H1 (cell line): Measurements from ENCODE around the gene CEBPG. TPM values are rescaled to one million over a fixed set of nuclear protein-coding genes. Genes with fewer than 3 reads are reported as not detected.

Source experiments
- CTCF ChIA-PET: fragments of 300-600 bp; sonication (Branson Sonifier 250); formaldehyde crosslinking; loops from one replicate; lab custom pipeline; 2021; ENCODE audit not compliant: partially characterized antibody; lab: Charles Lee
- POLR2A ChIA-PET: fragments of 300-600 bp; sonication (Branson Sonifier 250); formaldehyde crosslinking; loops from one replicate; lab custom pipeline; 2021; ENCODE audit warnings: inconsistent platforms; ENCODE audit not compliant: partially characterized antibody; lab: Charles Lee
- DNase-seq, 2 experiments: peaks; one replicate each; pipeline versions ENCODE4 v3.0.0 to v3.0.0-alpha.2; 2010 to 2022; ENCODE audit warnings: low spot score in 2 of 2, low read depth in 1 of 2, mixed read lengths in 1 of 2
- FAIRE-seq: peaks from 2 replicates; lab custom pipeline; 2011; peaks lifted over from hg19 to GRCh38; lab: Jason Lieb, UNC
- H2AFZ ChIP-seq: 2 replicates; pipeline ENCODE4 v1.8.1; 2012; ENCODE audit warnings: low read length, inconsistent platforms
- H2AK5ac ChIP-seq: 2 replicates; pipeline ENCODE4 v1.6.1; 2013; ENCODE audit warnings: low read depth, low read length
- H2BK120ac ChIP-seq: replicated peaks from 2 replicates; pipeline ENCODE3; 2013; ENCODE audit warnings: low read depth, low read length, inconsistent platforms
- H2BK12ac ChIP-seq: 2 replicates; pipeline ENCODE4 v1.6.1; 2013; ENCODE audit warnings: low read depth, low read length
- H2BK15ac ChIP-seq: 2 replicates; pipeline ENCODE4 v1.6.1; 2013; ENCODE audit warnings: low read length
- H2BK20ac ChIP-seq: 2 replicates; pipeline ENCODE4 v1.6.1; 2013; ENCODE audit warnings: low read length
- H2BK5ac ChIP-seq: 2 replicates; pipeline ENCODE4 v1.6.1; 2013; ENCODE audit warnings: low read depth, low read length
- H3K14ac ChIP-seq: 2 replicates; pipeline ENCODE4 v1.6.1; 2013; ENCODE audit warnings: inconsistent platforms; ENCODE audit not compliant: insufficient read length
- H3K18ac ChIP-seq: 2 replicates; pipeline ENCODE4 v1.6.1; 2013; ENCODE audit warnings: low read length; ENCODE audit errors: extremely low read depth
- H3K23ac ChIP-seq: 2 replicates; pipeline ENCODE4 v1.6.1; 2013; ENCODE audit warnings: inconsistent platforms; ENCODE audit not compliant: insufficient read length
- H3K23me2 ChIP-seq: 2 replicates; pipeline ENCODE4 v1.6.1; 2013; ENCODE audit warnings: low read depth, low read length
- H3K27ac ChIP-seq: 2 replicates; pipeline ENCODE4 v1.6.1; 2011; ENCODE audit warnings: low read depth, low read length, inconsistent platforms
- H3K27me3 ChIP-seq, 4 experiments: replicated peaks in 1 of 4; 1 replicate in 1 of 4; 2 replicates in 3 of 4; pipeline versions ENCODE4 v1.6.1 to v1.8.1; 2011 to 2013; ENCODE audit warnings: low read length in 3 of 4, mild to moderate bottlenecking in 3 of 4, inconsistent platforms in 2 of 4, mixed read lengths in 2 of 4, moderate library complexity in 1 of 4; ENCODE audit not compliant: control insufficient read depth in 3 of 4, insufficient read depth in 3 of 4; ENCODE audit errors: extremely low read depth in 1 of 4
- H3K36me3 ChIP-seq, 4 experiments: 2 replicates each; pipeline versions ENCODE4 v1.6.1 to v1.8.1; 2011 to 2013; ENCODE audit warnings: mild to moderate bottlenecking in 4 of 4, low read length in 3 of 4, moderate library complexity in 2 of 4, control low read depth in 1 of 4, inconsistent platforms in 1 of 4; ENCODE audit not compliant: insufficient read depth in 4 of 4, control insufficient read depth in 2 of 4
- H3K4ac ChIP-seq: replicated peaks from 2 replicates; pipeline ENCODE3; 2013; ENCODE audit warnings: low read length, low read depth, mixed read lengths, inconsistent platforms; ENCODE audit not compliant: insufficient read length
- H3K4me1 ChIP-seq, 4 experiments: replicated peaks in 1 of 4; 1 replicate in 1 of 4; 2 replicates in 3 of 4; pipeline versions ENCODE4 v1.6.1 to v1.8.1; 2011 to 2013; ENCODE audit warnings: low read length in 3 of 4, inconsistent platforms in 2 of 4, mixed read lengths in 1 of 4; ENCODE audit not compliant: insufficient read depth in 4 of 4, control insufficient read depth in 3 of 4
- H3K4me2 ChIP-seq, 2 experiments: 2 replicates each; pipeline versions ENCODE4 v1.6.1 to v1.8.1; 2011 to 2013; ENCODE audit warnings: low read depth in 2 of 2, low read length in 2 of 2, control low read depth in 1 of 2, inconsistent platforms in 1 of 2, mild to moderate bottlenecking in 1 of 2; ENCODE audit not compliant: insufficient read depth in 1 of 2
- H3K4me3 ChIP-seq, 4 experiments: fragments of 200-600, 300-600 bp in 1 of 4; sonication (generic), shearing (Covaris generic), sonication (Bioruptor Twin) in 1 of 4; 2 replicates each; pipeline versions ENCODE4 v1.5.1 to v1.8.1; 2011 to 2016; ENCODE audit warnings: low read length in 4 of 4, low read depth in 3 of 4, control low read depth in 2 of 4, inconsistent platforms in 2 of 4, mild to moderate bottlenecking in 2 of 4, mixed read lengths in 1 of 4, moderate library complexity in 1 of 4; ENCODE audit not compliant: insufficient read depth in 2 of 4; ENCODE audit errors: extremely low read depth in 1 of 4
- H3K56ac ChIP-seq: replicated peaks from 2 replicates; pipeline ENCODE3; 2013; ENCODE audit warnings: low read depth, mild to moderate bottlenecking, mixed read lengths, low read length, inconsistent platforms; ENCODE audit not compliant: insufficient read length
- H3K79me1 ChIP-seq: 2 replicates; pipeline ENCODE4 v1.6.1; 2013; ENCODE audit warnings: low read depth, low read length, control low read depth
- H3K79me2 ChIP-seq, 2 experiments: 2 replicates each; pipeline versions ENCODE4 v1.6.1 to v1.8.1; 2012 to 2013; ENCODE audit warnings: low read length in 2 of 2, mild to moderate bottlenecking in 2 of 2, inconsistent platforms in 1 of 2; ENCODE audit not compliant: insufficient read depth in 2 of 2, control insufficient read depth in 1 of 2
- H3K9ac ChIP-seq, 4 experiments: replicated peaks in 1 of 4; 1 replicate in 1 of 4; 2 replicates in 3 of 4; pipeline versions ENCODE4 v1.6.1 to v1.8.1; 2011 to 2013; ENCODE audit warnings: low read depth in 3 of 4, low read length in 3 of 4, control low read depth in 2 of 4, mild to moderate bottlenecking in 2 of 4, moderate library complexity in 2 of 4, inconsistent platforms in 1 of 4; ENCODE audit errors: extremely low read depth in 1 of 4
- H3K9me3 ChIP-seq, 2 experiments: 2 replicates each; pipeline versions ENCODE4 v1.6.1 to v1.8.1; 2012 to 2013; ENCODE audit warnings: mild to moderate bottlenecking in 2 of 2, moderate library complexity in 2 of 2, control low read depth in 1 of 2, inconsistent platforms in 1 of 2, low read depth in 1 of 2, low read length in 1 of 2, mixed read lengths in 1 of 2; ENCODE audit not compliant: insufficient read depth in 2 of 2
- H4K20me1 ChIP-seq, 2 experiments: replicated peaks in 1 of 2; 2 replicates each; pipeline versions ENCODE3 to v1.8.1; 2011 to 2013; ENCODE audit warnings: inconsistent platforms in 2 of 2, low read length in 2 of 2, mild to moderate bottlenecking in 1 of 2; ENCODE audit not compliant: insufficient read depth in 2 of 2, control insufficient read depth in 1 of 2
- H4K5ac ChIP-seq: 2 replicates; pipeline ENCODE4 v1.6.1; 2013; ENCODE audit warnings: low read length, low read depth, mixed read lengths, inconsistent platforms; ENCODE audit not compliant: insufficient read length
- H4K8ac ChIP-seq: 2 replicates; pipeline ENCODE4 v1.8.0; 2013; ENCODE audit warnings: mild to moderate bottlenecking, moderate library complexity, low read length, inconsistent platforms; ENCODE audit not compliant: insufficient read depth; ENCODE audit errors: extremely low read depth
- H4K91ac ChIP-seq: replicated peaks from 2 replicates; pipeline ENCODE3; 2013; ENCODE audit warnings: low read length, mixed read lengths, inconsistent platforms; ENCODE audit not compliant: insufficient read length
- ASH2L ChIP-seq: fragments of 200-600, 300-600 bp; sonication (generic); IDR thresholded peaks from one replicate; pipeline ENCODE4 v1.7.1; 2017; ENCODE audit warnings: low read length
- EGR1 ChIP-seq: IDR thresholded peaks from 2 replicates; pipeline ENCODE4 v1.6.1; 2011; ENCODE audit warnings: low read depth, low read length, borderline replicate concordance
- GTF2F1 ChIP-seq: IDR thresholded peaks from 2 replicates; pipeline ENCODE4 v1.6.1; 2012; ENCODE audit warnings: low read depth, low read length, improper control_type of control experiment, borderline replicate concordance
- MAFK ChIP-seq: IDR thresholded peaks from 2 replicates; pipeline ENCODE4 v1.6.1; 2012; ENCODE audit warnings: low read depth, mild to moderate bottlenecking, improper control_type of control experiment, low read length
- PHF8 ChIP-seq: fragments of 200-600 bp; sonication (generic); conservative IDR thresholded peaks from 2 replicates; pipeline ENCODE4 v1.7.1; 2012; ENCODE audit warnings: low read depth, mild to moderate bottlenecking, inconsistent platforms, low read length, moderate library complexity
- POLR2A ChIP-seq, 2 experiments: IDR thresholded peaks; 1 replicate in 1 of 2; 2 replicates in 1 of 2; pipeline ENCODE4 v1.6.1; 2011; ENCODE audit warnings: low read depth in 2 of 2, low read length in 2 of 2, mild to moderate bottlenecking in 2 of 2; ENCODE audit errors: control extremely low read depth in 1 of 2
- SAP30 ChIP-seq: fragments of 300-600 bp; sonication (generic); IDR thresholded peaks from 2 replicates; pipeline ENCODE4 v1.7.1; 2012; ENCODE audit warnings: low read length, moderate library complexity, mild to moderate bottlenecking, inconsistent platforms; ENCODE audit not compliant: insufficient read depth, insufficient replicate concordance
- SIRT6 ChIP-seq: IDR thresholded peaks from one replicate; pipeline ENCODE4 v1.7.1; 2012; ENCODE audit warnings: low read length, inconsistent platforms
- TAF1 ChIP-seq: IDR thresholded peaks from 2 replicates; pipeline ENCODE4 v1.6.1; 2011; ENCODE audit warnings: mild to moderate bottlenecking, low read depth, low read length
- TAF7 ChIP-seq: optimal IDR thresholded peaks from 2 replicates; pipeline ENCODE3; 2011; ENCODE audit warnings: low read depth, mild to moderate bottlenecking, inconsistent platforms, low read length, moderate library complexity, borderline replicate concordance
- USF2 ChIP-seq: IDR thresholded peaks from 2 replicates; pipeline ENCODE4 v1.6.1; 2011; ENCODE audit warnings: low read length, improper control_type of control experiment
- WGBS, 2 experiments: shearing (Covaris generic) in 1 of 2; methylation state at CpG; one replicate each; pipeline versions ENCODE4 v1.1.6 to v1.1.7; 2013 to 2015; ENCODE audit warnings: low lambda C conversion rate in 2 of 2, mixed read lengths in 2 of 2, inconsistent platforms in 1 of 2, low coverage in 1 of 2, missing lambda C conversion rate in 1 of 2; ENCODE audit not compliant: insufficient replicate concordance in 2 of 2, insufficient coverage in 1 of 2, insufficient read length in 1 of 2; ENCODE audit errors: extremely low coverage in 1 of 2, missing lambda C conversion rate in 1 of 2; 5-methylcytosine and 5-hydroxymethylcytosine counted together
- polyA plus RNA-seq, 7 experiments: library from polyadenylated mRNA; depleted of rRNA in 3 of 7; stranded (reverse) in 5 of 7; unstranded in 2 of 7; fragments of >200 nt in 5 of 7; fragments of 200-250 nt in 2 of 7; gene quantifications; 1 replicate in 5 of 7; 2 replicates in 1 of 7; 4 replicates in 1 of 7; pipeline versions ENCODE4 v1.2.1 to v1.2.3, GENCODE V29; 2011 to 2013; ENCODE audit warnings: missing spikeins in 2 of 7, mixed read lengths in 2 of 7
- total RNA-seq: library from RNA; stranded (reverse); fragmentation: NEBNext Ultra II Directional; extraction: Animal tissue kit (Norgen Biotek cat#: 25700); gene quantifications from 2 replicates; pipeline ENCODE4 v1.2.1, GENCODE V29; 2021
- TF ChIP-seq, protein P1 (sequence below): IDR thresholded peaks from 2 replicates; pipeline ENCODE4 v1.6.1; 2012; ENCODE audit warnings: inconsistent platforms
- TF ChIP-seq, protein P2 (sequence below): IDR thresholded peaks from 2 replicates; pipeline ENCODE4 v1.6.1; 2011; ENCODE audit warnings: low read depth, mild to moderate bottlenecking, low read length; ENCODE audit not compliant: insufficient read depth

The CEBPG gene
- total and polyA plus RNA-seq, 2 of the 8 experiments (the other 6 are each of a cell fraction or from before 2014, with no cell fraction given), result 12.3 to 35.4 TPM

- 82% methylated on average over 5 of the region's 5 CpGs; no CpG with 5 or more reads in 1 of the 2 experiments for WGBS, 2 experiments
- TF ChIP-seq, protein P1, sequence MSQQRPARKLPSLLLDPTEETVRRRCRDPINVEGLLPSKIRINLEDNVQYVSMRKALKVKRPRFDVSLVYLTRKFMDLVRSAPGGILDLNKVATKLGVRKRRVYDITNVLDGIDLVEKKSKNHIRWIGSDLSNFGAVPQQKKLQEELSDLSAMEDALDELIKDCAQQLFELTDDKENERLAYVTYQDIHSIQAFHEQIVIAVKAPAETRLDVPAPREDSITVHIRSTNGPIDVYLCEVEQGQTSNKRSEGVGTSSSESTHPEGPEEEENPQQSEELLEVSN, result no peak
- no peak for TF ChIP-seq EGR1
- TF ChIP-seq SAP30, result no peak
- TF ChIP-seq SIRT6, result no peak
- TF ChIP-seq TAF1, result no peak
- TF ChIP-seq USF2, result no peak
- no peak for TF ChIP-seq TAF7
- no peak for TF ChIP-seq ASH2L
- no peak for TF ChIP-seq POLR2A (IDR thresholded peaks at IDR 0.05; ENCODE audit: control extremely low read depth in 1 of 2, low read depth in 2 of 2, low read length in 2 of 2)
- TF ChIP-seq, protein P2, sequence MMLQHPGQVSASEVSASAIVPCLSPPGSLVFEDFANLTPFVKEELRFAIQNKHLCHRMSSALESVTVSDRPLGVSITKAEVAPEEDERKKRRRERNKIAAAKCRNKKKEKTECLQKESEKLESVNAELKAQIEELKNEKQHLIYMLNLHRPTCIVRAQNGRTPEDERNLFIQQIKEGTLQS, result no peak
- TF ChIP-seq MAFK, result no peak
- no peak for TF ChIP-seq GTF2F1
- no peak for TF ChIP-seq PHF8
Observed at GRCh38 chr19:33335446-33335845, 38.1 kb upstream of the CEBPG start.

More at GRCh38 chr19:33335446-33335845, 38.1 kb upstream of the CEBPG start:
- H2BK5ac ChIP-seq, result no peak overlapping the region
- H2BK15ac ChIP-seq, result no peak overlapping the region
- no peak overlapping the region for H2BK120ac ChIP-seq
- H3K9me3 ChIP-seq, result no peaks in the 10 kb centered on the region
- H2AK5ac ChIP-seq, result no peak overlapping the region
- DNase-seq (no peak), FAIRE-seq (no peak)
- no peak overlapping the region for H3K56ac ChIP-seq
- no peak overlapping the region for H2AFZ ChIP-seq
- no peaks in the 10 kb centered on the region for H3K36me3 ChIP-seq
- no peak overlapping the region for H3K9ac ChIP-seq
- no peak overlapping the region for H3K4me3 ChIP-seq
- H4K20me1 ChIP-seq, result no peaks in the 10 kb centered on the region
- H4K91ac ChIP-seq, result no peak overlapping the region
- no peaks in the 10 kb centered on the region for H3K79me2 ChIP-seq
- H3K23me2 ChIP-seq, result no peaks in the 10 kb centered on the region
- H2BK20ac ChIP-seq, result no peak overlapping the region
- no peaks in the 10 kb centered on the region for H3K79me1 ChIP-seq
- no peak overlapping the region for H4K5ac ChIP-seq
- CTCF ChIA-PET, result no interaction called here
- no peaks in the 10 kb centered on the region for H3K4me1 ChIP-seq
- no peaks in the 10 kb centered on the region for H3K27me3 ChIP-seq
- no peak overlapping the region for H3K23ac ChIP-seq
- no peak overlapping the region for H3K18ac ChIP-seq
- H3K4ac ChIP-seq, result no peak overlapping the region
- no peak overlapping the region for H3K27ac ChIP-seq
- no peak overlapping the region for H3K4me2 ChIP-seq
- H2BK12ac ChIP-seq, result no peak overlapping the region
- no peak overlapping the region for H4K8ac ChIP-seq
- POLR2A ChIA-PET, result no interaction called here
- H3K14ac ChIP-seq, result no peak overlapping the region
